H9 (cell line): ENCODE measurements around the gene DMPK. TPM values are rescaled to one million over a fixed set of nuclear protein-coding genes. Genes with fewer than 3 reads are reported as not detected.
A peak's percentile ranks its signal among the peaks of the same experiment; 100 is the strongest.

Experiments used
- DNase-seq: peaks from one replicate; pipeline ENCODE4 v3.0.0-alpha.2; 2017
- H2AFZ ChIP-seq: one replicate; pipeline ENCODE4 v1.6.1; 2013; ENCODE audit warnings: mild to moderate bottlenecking, low read length, control low read depth, moderate library complexity
- H2AK5ac ChIP-seq: 2 replicates; pipeline ENCODE4 v1.6.1; 2013; ENCODE audit warnings: low read length, control low read depth, mixed read lengths; ENCODE audit not compliant: insufficient read length
- H2BK120ac ChIP-seq: one replicate; pipeline ENCODE4 v1.6.1; 2013; ENCODE audit warnings: low read depth, mild to moderate bottlenecking, low read length, control low read depth, inconsistent platforms; ENCODE audit not compliant: poor library complexity, severe bottlenecking
- H2BK12ac ChIP-seq: 2 replicates; pipeline ENCODE4 v1.6.1; 2013; ENCODE audit warnings: low read length, control low read depth, mixed read lengths, low read depth; ENCODE audit not compliant: insufficient read length
- H2BK15ac ChIP-seq: 2 replicates; pipeline ENCODE4 v1.6.1; 2013; ENCODE audit warnings: low read depth, low read length, control low read depth
- H2BK20ac ChIP-seq: one replicate; pipeline ENCODE4 v1.6.1; 2013; ENCODE audit warnings: low read depth, mild to moderate bottlenecking, low read length, control low read depth, inconsistent platforms; ENCODE audit not compliant: poor library complexity, severe bottlenecking
- H2BK5ac ChIP-seq: 2 replicates; pipeline ENCODE4 v1.6.1; 2013; ENCODE audit warnings: low read length, control low read depth, mixed read lengths; ENCODE audit not compliant: insufficient read length
- H3K14ac ChIP-seq: 2 replicates; pipeline ENCODE4 v1.6.1; 2013; ENCODE audit warnings: low read length, control low read depth; ENCODE audit not compliant: insufficient read depth
- H3K18ac ChIP-seq: 2 replicates; pipeline ENCODE4 v1.6.1; 2013; ENCODE audit warnings: low read depth, mild to moderate bottlenecking, mixed read lengths, low read length, control low read depth; ENCODE audit not compliant: insufficient read length
- H3K23ac ChIP-seq: 2 replicates; pipeline ENCODE4 v1.6.1; 2013; ENCODE audit warnings: low read length, control low read depth, mixed read lengths, low read depth; ENCODE audit not compliant: insufficient read length
- H3K23me2 ChIP-seq: 2 replicates; pipeline ENCODE4 v1.6.1; 2013; ENCODE audit warnings: low read depth, mild to moderate bottlenecking, mixed read lengths, low read length, control low read depth; ENCODE audit not compliant: insufficient read length, poor library complexity, severe bottlenecking
- H3K27ac ChIP-seq: 2 replicates; pipeline ENCODE4 v1.5.1; 2013; ENCODE audit warnings: low read length, control low read depth, mixed read lengths, low read depth; ENCODE audit not compliant: insufficient read length
- H3K27me3 ChIP-seq: 2 replicates; pipeline ENCODE4 v1.6.1; 2013; ENCODE audit warnings: low read length, control low read depth, inconsistent platforms; ENCODE audit not compliant: insufficient read depth
- H3K4ac ChIP-seq: 2 replicates; pipeline ENCODE4 v1.6.1; 2013; ENCODE audit warnings: low read depth, mild to moderate bottlenecking, control low read depth, inconsistent platforms, low read length, moderate library complexity
- H3K4me1 ChIP-seq: 2 replicates; pipeline ENCODE4 v1.6.1; 2013; ENCODE audit warnings: low read length, control low read depth, inconsistent platforms; ENCODE audit not compliant: insufficient read depth
- H3K4me2 ChIP-seq: 2 replicates; pipeline ENCODE4 v1.6.1; 2013; ENCODE audit warnings: low read length, control low read depth, mixed read lengths; ENCODE audit not compliant: insufficient read length, insufficient read depth
- H3K56ac ChIP-seq: 2 replicates; pipeline ENCODE4 v1.6.1; 2013; ENCODE audit warnings: low read depth, mild to moderate bottlenecking, mixed read lengths, low read length, control low read depth; ENCODE audit not compliant: insufficient read length
- H3K79me1 ChIP-seq: 2 replicates; pipeline ENCODE4 v1.6.1; 2013; ENCODE audit warnings: low read depth, mild to moderate bottlenecking, moderate library complexity, low read length, control low read depth, inconsistent platforms; ENCODE audit not compliant: insufficient read depth, poor library complexity, severe bottlenecking
- H3K79me2 ChIP-seq: 2 replicates; pipeline ENCODE4 v1.6.1; 2013; ENCODE audit warnings: low read length, control low read depth, inconsistent platforms; ENCODE audit not compliant: insufficient read depth
- H3K9ac ChIP-seq: 2 replicates; pipeline ENCODE4 v1.6.1; 2013; ENCODE audit warnings: low read length, control low read depth, mixed read lengths; ENCODE audit not compliant: insufficient read length; ENCODE audit errors: extremely low read depth
- H3K9me3 ChIP-seq: one replicate; pipeline ENCODE4 v1.6.1; 2013; ENCODE audit warnings: low read depth, low read length, inconsistent platforms; ENCODE audit not compliant: control insufficient read depth
- H3T11ph ChIP-seq: one replicate; pipeline ENCODE4 v1.6.1; 2013; ENCODE audit warnings: mild to moderate bottlenecking, low read length, control low read depth, inconsistent platforms
- H4K20me1 ChIP-seq: one replicate; pipeline ENCODE4 v1.6.1; 2013; ENCODE audit not compliant: control insufficient read depth, insufficient read length, insufficient read depth
- H4K5ac ChIP-seq: 2 replicates; pipeline ENCODE4 v1.6.1; 2013; ENCODE audit warnings: low read depth, mild to moderate bottlenecking, mixed read lengths, low read length, control low read depth; ENCODE audit not compliant: insufficient read length
- H4K8ac ChIP-seq: replicated peaks from 2 replicates; pipeline ENCODE4 v1.6.1; 2013; ENCODE audit warnings: low read length, control low read depth, mixed read lengths, low read depth; ENCODE audit not compliant: insufficient read length
- H4K91ac ChIP-seq: 2 replicates; pipeline ENCODE4 v1.6.1; 2013; ENCODE audit warnings: low read depth, mild to moderate bottlenecking, moderate library complexity, mixed read lengths, low read length, control low read depth; ENCODE audit not compliant: insufficient read length
- H3K27ac Mint-ChIP-seq, 3 experiments: 2 replicates in 2 of 3; 3 replicates in 1 of 3; pipeline ENCODE4 v1.8.0; 2020 to 2021; ENCODE audit warnings: mixed read lengths in 3 of 3, mild to moderate bottlenecking in 1 of 3, moderate library complexity in 1 of 3
- H3K27me3 Mint-ChIP-seq: 2 replicates; pipeline ENCODE4 v1.8.0; 2021; ENCODE audit warnings: low read depth, mild to moderate bottlenecking, moderate library complexity, mixed read lengths
- H3K36me3 Mint-ChIP-seq, 3 experiments: 2 replicates in 2 of 3; 3 replicates in 1 of 3; pipeline ENCODE4 v1.8.0; 2020 to 2021; ENCODE audit warnings: low read depth in 3 of 3, mixed read lengths in 3 of 3; ENCODE audit not compliant: insufficient read depth in 1 of 3
- H3K4me1 Mint-ChIP-seq, 2 experiments: 2 replicates each; pipeline ENCODE4 v1.8.0; 2020; ENCODE audit warnings: mixed read lengths in 2 of 2
- H3K4me3 Mint-ChIP-seq, 2 experiments: 2 replicates in 1 of 2; 3 replicates in 1 of 2; pipeline ENCODE4 v1.8.0; 2020 to 2021; ENCODE audit warnings: mild to moderate bottlenecking in 2 of 2, mixed read lengths in 2 of 2, moderate library complexity in 1 of 2
- H3K9me3 Mint-ChIP-seq, 2 experiments: 2 replicates in 1 of 2; 3 replicates in 1 of 2; pipeline ENCODE4 v1.8.0; 2020; ENCODE audit warnings: mild to moderate bottlenecking in 2 of 2, mixed read lengths in 2 of 2, moderate library complexity in 1 of 2
- CTCF ChIP-seq: fragments of 200-600 bp; sonication (generic); conservative IDR thresholded peaks from 3 replicates; pipeline ENCODE4 v1.8.0; 2021; ENCODE audit warnings: antibody characterized with exemption, mild to moderate bottlenecking
- WGBS: extraction: QIAGEN DNeasy Blood & Tissue Kit; methylation state at CpG from one replicate; pipeline ENCODE4 v1.1.7; 2013; ENCODE audit warnings: missing lambda C conversion rate, low lambda C conversion rate, mixed read lengths; ENCODE audit not compliant: insufficient read length; ENCODE audit errors: extremely low coverage; 5-methylcytosine and 5-hydroxymethylcytosine counted together
- total RNA-seq: library from RNA; stranded (reverse); gene quantifications from 2 replicates; pipeline ENCODE4 v1.2.1, GENCODE V29; 2021

DMPK gene
- total RNA-seq, 1 experiment from 2014 or later, result 67.4 TPM

- no peak for TF ChIP-seq CTCF
- Histone ChIP-seq H3K79me1 (no peaks in the 10 kb centered on the region), H2BK5ac (no peak overlapping the region), H3K23me2 (no peaks in the 10 kb centered on the region), H3K9ac (no peak overlapping the region), H3K18ac (no peak overlapping the region), H4K8ac (no peak overlapping the region), H4K5ac (no peak overlapping the region), H3K79me2 (no peaks in the 10 kb centered on the region), H4K20me1 (no peaks in the 10 kb centered on the region), H3K56ac (no peak overlapping the region), H2BK15ac (no peak overlapping the region), H2BK120ac (no peak overlapping the region), H3K27me3 (no peaks in the 10 kb centered on the region), H2BK20ac (no peak overlapping the region), H2BK12ac (no peak overlapping the region), H2AK5ac (no peak overlapping the region), H3K4ac (no peak overlapping the region), H4K91ac (no peak overlapping the region), H2AFZ (no peak overlapping the region), H3K27ac (no peak overlapping the region), H3K14ac (no peak overlapping the region), H3T11ph (no peak overlapping the region), H3K9me3 (no peaks in the 10 kb centered on the region), H3K4me2 (no peak overlapping the region), H3K4me1 (no peaks in the 10 kb centered on the region), H3K23ac (no peak overlapping the region)
- Mint-ChIP-seq H3K4me3 (no peak overlapping the region), H3K9me3 (no peaks in the 10 kb centered on the region), H3K4me1 (no peaks in the 10 kb centered on the region), H3K27me3 (no peaks in the 10 kb centered on the region), H3K36me3 (peaks cover 59 to 100% (median 93%) of the 10 kb centered on the region in 3 experiments), H3K27ac (peak overlapping the region in 2 of 3 experiments; percentile 44 to 89; a peak in 4 of 7 replicates)
- DNase-seq, result no peak
- WGBS, result no CpG with 5 or more reads among the region's 9 CpGs
These were observed 46.2 kb upstream of the DMPK start for GRCh38 chr19:45828523-45828922.
